GM12878 (cell line): ENCODE results near the gene PCDHA4. TPM values are rescaled to one million over a fixed set of nuclear protein-coding genes. Genes with fewer than 3 reads are reported as not detected.

ENCODE experiments used
- polyA plus RNA-seq, 11 experiments: library from polyadenylated mRNA; depleted of rRNA in 4 of 11; unstranded in 6 of 11; stranded (reverse) in 5 of 11; fragments of >200 nt; fragmentation: Nextera tagmentation in 4 of 11; fragmentation: Illumina TruSeq in 1 of 11; extraction: Ambion mirVana in 4 of 11; extraction: Trizol in 1 of 11; gene quantifications; 1 replicate in 1 of 11; 2 replicates in 10 of 11; pipeline versions ENCODE4 v1.2.1 to v1.2.3, GENCODE V29; 2011 to 2016; ENCODE audit warnings: inconsistent platforms in 2 of 11, missing spikeins in 2 of 11, low read depth in 1 of 11
- total RNA-seq, 4 experiments: library from RNA; depleted of rRNA in 3 of 4; stranded (reverse); fragments of >200 nt in 3 of 4; fragmentation: Illumina TruSeq in 1 of 4; extraction: Trizol in 1 of 4; gene quantifications; 2 replicates each; pipeline versions ENCODE4 v1.2.1 to v1.2.3, GENCODE V29; 2013 to 2021

The PCDHA4 gene
- total and polyA plus RNA-seq, 10 of the 15 experiments (the other 5 are each of a cell fraction or from before 2014, with no cell fraction given), result not detected

Other genes with a start within 250 kb of the PCDHA4 start
Only the 7 nearest of the 27 such genes appear.
- not detected in 2 replicates for gene PCDHA1, start 20.9 kb upstream of the PCDHA4 start, total RNA-seq (2014; rRNA removed)
- not detected in 2 replicates for gene PCDHA1, start 20.9 kb upstream of the PCDHA4 start, total RNA-seq (2014; rRNA removed; fragmentation: Illumina TruSeq; extraction: Trizol)
- not detected in 2 replicates for gene PCDHA1, start 20.9 kb upstream of the PCDHA4 start, total RNA-seq (2021)
- 0.03 TPM in 1 of 2 replicates, not detected in the other for gene PCDHA1, start 20.9 kb upstream of the PCDHA4 start, polyA plus RNA-seq (2011; rRNA removed)
- not detected in 2 replicates for gene PCDHA1, start 20.9 kb upstream of the PCDHA4 start, polyA plus RNA-seq (2014; fragmentation: Illumina TruSeq; extraction: Trizol)
- not detected for gene PCDHA1, start 20.9 kb upstream of the PCDHA4 start, polyA plus RNA-seq (2014; fragmentation: Nextera tagmentation; extraction: Ambion mirVana)
- gene PCDHA1, start 20.9 kb upstream of the PCDHA4 start, polyA plus RNA-seq (2014; rRNA removed), result not detected in 2 replicates
- gene PCDHA1, start 20.9 kb upstream of the PCDHA4 start, polyA plus RNA-seq (2016; fragmentation: Nextera tagmentation; extraction: Ambion mirVana), result not detected
- 0.06 TPM in 1 of 2 replicates, not detected in the other for gene PCDHA2, start 12.2 kb upstream of the PCDHA4 start, total RNA-seq (2014; rRNA removed)
- gene PCDHA2, start 12.2 kb upstream of the PCDHA4 start, total RNA-seq (2014; rRNA removed; fragmentation: Illumina TruSeq; extraction: Trizol), result not detected in 2 replicates
- not detected in 2 replicates for gene PCDHA2, start 12.2 kb upstream of the PCDHA4 start, total RNA-seq (2021)
- not detected in 2 replicates for gene PCDHA2, start 12.2 kb upstream of the PCDHA4 start, polyA plus RNA-seq (2011; rRNA removed)
- not detected in 2 replicates for gene PCDHA2, start 12.2 kb upstream of the PCDHA4 start, polyA plus RNA-seq (2014; fragmentation: Illumina TruSeq; extraction: Trizol)
- gene PCDHA2, start 12.2 kb upstream of the PCDHA4 start, polyA plus RNA-seq (2014; fragmentation: Nextera tagmentation; extraction: Ambion mirVana), result not detected
- gene PCDHA2, start 12.2 kb upstream of the PCDHA4 start, polyA plus RNA-seq (2014; rRNA removed), result not detected in 2 replicates
- gene PCDHA2, start 12.2 kb upstream of the PCDHA4 start, polyA plus RNA-seq (2016; fragmentation: Nextera tagmentation; extraction: Ambion mirVana), result under 1 TPM in 1 of 2 experiments, not detected in 1; 0.04 TPM
- gene PCDHA3, start 6.0 kb upstream of the PCDHA4 start, total RNA-seq (2014; rRNA removed), result not detected in 2 replicates
- not detected in 2 replicates for gene PCDHA3, start 6.0 kb upstream of the PCDHA4 start, total RNA-seq (2014; rRNA removed; fragmentation: Illumina TruSeq; extraction: Trizol)
- not detected in 2 replicates for gene PCDHA3, start 6.0 kb upstream of the PCDHA4 start, total RNA-seq (2021)
- gene PCDHA3, start 6.0 kb upstream of the PCDHA4 start, polyA plus RNA-seq (2011; rRNA removed), result not detected in 2 replicates
- 0.01 TPM in 1 of 2 replicates, not detected in the other for gene PCDHA3, start 6.0 kb upstream of the PCDHA4 start, polyA plus RNA-seq (2014; fragmentation: Illumina TruSeq; extraction: Trizol)
- gene PCDHA3, start 6.0 kb upstream of the PCDHA4 start, polyA plus RNA-seq (2014; fragmentation: Nextera tagmentation; extraction: Ambion mirVana), result not detected
- gene PCDHA3, start 6.0 kb upstream of the PCDHA4 start, polyA plus RNA-seq (2014; rRNA removed), result not detected in 2 replicates
- gene PCDHA3, start 6.0 kb upstream of the PCDHA4 start, polyA plus RNA-seq (2016; fragmentation: Nextera tagmentation; extraction: Ambion mirVana), result under 1 TPM in 1 of 2 experiments, not detected in 1; 0.04 TPM
- under 0.01 TPM in 1 of 2 replicates, not detected in the other for gene PCDHA5, start 14.5 kb downstream of the PCDHA4 start, total RNA-seq (2014; rRNA removed)
- not detected in 2 replicates for gene PCDHA5, start 14.5 kb downstream of the PCDHA4 start, total RNA-seq (2014; rRNA removed; fragmentation: Illumina TruSeq; extraction: Trizol)
- gene PCDHA5, start 14.5 kb downstream of the PCDHA4 start, total RNA-seq (2021), result not detected in 2 replicates
- not detected in 2 replicates for gene PCDHA5, start 14.5 kb downstream of the PCDHA4 start, polyA plus RNA-seq (2011; rRNA removed)
- gene PCDHA5, start 14.5 kb downstream of the PCDHA4 start, polyA plus RNA-seq (2014; fragmentation: Illumina TruSeq; extraction: Trizol), result not detected in 2 replicates
- not detected for gene PCDHA5, start 14.5 kb downstream of the PCDHA4 start, polyA plus RNA-seq (2014; fragmentation: Nextera tagmentation; extraction: Ambion mirVana)
- 0.03 TPM in 1 of 2 replicates, not detected in the other for gene PCDHA5, start 14.5 kb downstream of the PCDHA4 start, polyA plus RNA-seq (2014; rRNA removed)
- gene PCDHA5, start 14.5 kb downstream of the PCDHA4 start, polyA plus RNA-seq (2016; fragmentation: Nextera tagmentation; extraction: Ambion mirVana), result not detected
- not detected in 2 replicates for gene PCDHA6, start 20.9 kb downstream of the PCDHA4 start, total RNA-seq (2014; rRNA removed)
- gene PCDHA6, start 20.9 kb downstream of the PCDHA4 start, total RNA-seq (2014; rRNA removed; fragmentation: Illumina TruSeq; extraction: Trizol), result not detected in 2 replicates
- gene PCDHA6, start 20.9 kb downstream of the PCDHA4 start, total RNA-seq (2021), result not detected in 2 replicates
- not detected in 2 replicates for gene PCDHA6, start 20.9 kb downstream of the PCDHA4 start, polyA plus RNA-seq (2011; rRNA removed)
- gene PCDHA6, start 20.9 kb downstream of the PCDHA4 start, polyA plus RNA-seq (2014; fragmentation: Illumina TruSeq; extraction: Trizol), result not detected in 2 replicates
- gene PCDHA6, start 20.9 kb downstream of the PCDHA4 start, polyA plus RNA-seq (2014; fragmentation: Nextera tagmentation; extraction: Ambion mirVana), result not detected
- gene PCDHA6, start 20.9 kb downstream of the PCDHA4 start, polyA plus RNA-seq (2014; rRNA removed), result not detected in 2 replicates
- gene PCDHA6, start 20.9 kb downstream of the PCDHA4 start, polyA plus RNA-seq (2016; fragmentation: Nextera tagmentation; extraction: Ambion mirVana), result under 1 TPM in 1 of 2 experiments, not detected in 1; 0.09 TPM
- gene PCDHA7, start 27.2 kb downstream of the PCDHA4 start, total RNA-seq (2014; rRNA removed), result 0.06 TPM in 1 of 2 replicates, not detected in the other
- not detected in 2 replicates for gene PCDHA7, start 27.2 kb downstream of the PCDHA4 start, total RNA-seq (2014; rRNA removed; fragmentation: Illumina TruSeq; extraction: Trizol)
- gene PCDHA7, start 27.2 kb downstream of the PCDHA4 start, total RNA-seq (2021), result 0.08 TPM in 1 of 2 replicates, not detected in the other
- gene PCDHA7, start 27.2 kb downstream of the PCDHA4 start, polyA plus RNA-seq (2011; rRNA removed), result not detected in 2 replicates
- not detected in 2 replicates for gene PCDHA7, start 27.2 kb downstream of the PCDHA4 start, polyA plus RNA-seq (2014; fragmentation: Illumina TruSeq; extraction: Trizol)
- gene PCDHA7, start 27.2 kb downstream of the PCDHA4 start, polyA plus RNA-seq (2014; fragmentation: Nextera tagmentation; extraction: Ambion mirVana), result not detected
- gene PCDHA7, start 27.2 kb downstream of the PCDHA4 start, polyA plus RNA-seq (2014; rRNA removed), result 0.06 TPM in 1 of 2 replicates, not detected in the other
- under 1 TPM in 1 of 2 experiments, not detected in 1; 0.05 TPM for gene PCDHA7, start 27.2 kb downstream of the PCDHA4 start, polyA plus RNA-seq (2016; fragmentation: Nextera tagmentation; extraction: Ambion mirVana)
- gene PCDHA8, start 34.1 kb downstream of the PCDHA4 start, total RNA-seq (2014; rRNA removed), result not detected in 2 replicates
- not detected in 2 replicates for gene PCDHA8, start 34.1 kb downstream of the PCDHA4 start, total RNA-seq (2014; rRNA removed; fragmentation: Illumina TruSeq; extraction: Trizol)
- gene PCDHA8, start 34.1 kb downstream of the PCDHA4 start, total RNA-seq (2021), result not detected in 2 replicates
- not detected in 2 replicates for gene PCDHA8, start 34.1 kb downstream of the PCDHA4 start, polyA plus RNA-seq (2011; rRNA removed)
- gene PCDHA8, start 34.1 kb downstream of the PCDHA4 start, polyA plus RNA-seq (2014; fragmentation: Illumina TruSeq; extraction: Trizol), result not detected in 2 replicates
- gene PCDHA8, start 34.1 kb downstream of the PCDHA4 start, polyA plus RNA-seq (2014; fragmentation: Nextera tagmentation; extraction: Ambion mirVana), result not detected
- gene PCDHA8, start 34.1 kb downstream of the PCDHA4 start, polyA plus RNA-seq (2014; rRNA removed), result not detected in 2 replicates
- not detected for gene PCDHA8, start 34.1 kb downstream of the PCDHA4 start, polyA plus RNA-seq (2016; fragmentation: Nextera tagmentation; extraction: Ambion mirVana)